Lower lobe of right lung (tissue), 2 donors: ENCODE measurements around the gene PIGM. TPM values are rescaled to one million over a fixed set of nuclear protein-coding genes. Genes with fewer than 3 reads are reported as not detected.

Experiments used
- ATAC-seq, 2 donors: fragments of 200-7000 bp; cut with Tn5 transposase; one replicate each; pipeline ENCODE4 v1.9.1; 2020 to 2022; ENCODE audit warnings: mild to moderate bottlenecking in 2 of 2, moderate library complexity in 2 of 2
- DNase-seq: peaks from one replicate; pipeline ENCODE4 v3.0.0-alpha.2; 2020
- H3K27ac ChIP-seq: fragments of 200-600 bp; one replicate; pipeline ENCODE4 v1.8.0; 2022
- H3K27me3 ChIP-seq: fragments of 200-600 bp; one replicate; pipeline ENCODE4 v1.8.0; 2022; ENCODE audit warnings: low read depth
- H3K36me3 ChIP-seq: fragments of 200-600 bp; one replicate; pipeline ENCODE4 v1.8.0; 2022; ENCODE audit warnings: mild to moderate bottlenecking
- H3K4me1 ChIP-seq: fragments of 200-600 bp; one replicate; pipeline ENCODE4 v1.8.0; 2022
- H3K4me3 ChIP-seq: fragments of 200-600 bp; one replicate; pipeline ENCODE4 v1.8.0; 2022; ENCODE audit warnings: mild to moderate bottlenecking
- H3K9me3 ChIP-seq: fragments of 200-600 bp; one replicate; pipeline ENCODE4 v1.8.0; 2022
- CTCF ChIP-seq: fragments of 200-600 bp; IDR thresholded peaks from one replicate; pipeline ENCODE4 v1.8.0; 2022; ENCODE audit warnings: antibody characterized with exemption, mild to moderate bottlenecking
- intact Hi-C: fragments of 100-400 bp; cut with DNase I; formaldehyde crosslinking; loops from one replicate; pipeline ENCODE4 v1.11.0; 2022
- total RNA-seq: library from RNA; stranded (reverse); fragmentation: NEBNext Ultra II Directional; extraction: Animal tissue kit (Norgen Biotek cat#: 25700); gene quantifications from one replicate; pipeline ENCODE4 v1.2.1, GENCODE V29; 2021
- donor health status: DM: no; HTN: yes; CAD: no; lungs with severe emphysema.

Gene PIGM
- total RNA-seq, 1 donor from 2014 or later, result 6.9 TPM

- no peak overlapping the region for H3K4me3 ChIP-seq
- H3K27ac ChIP-seq, result no peak overlapping the region
- peaks cover 8% of the 10 kb centered on the region for H3K4me1 ChIP-seq
- H3K27me3 ChIP-seq, result no peaks in the 10 kb centered on the region
- TF ChIP-seq CTCF, result no peak
- H3K36me3 ChIP-seq, result no peaks in the 10 kb centered on the region
- no peak for DNase-seq
- intact Hi-C loops, result no loop called here
- ATAC-seq, result no peak
- H3K9me3 ChIP-seq, result no peaks in the 10 kb centered on the region
Observed at GRCh38 chr1:160048335-160048734, 16.5 kb upstream of the PIGM start.

GRCh38 chr1:160047111-160047991 is 15.6 kb upstream of the PIGM start:
- ATAC-seq (no peak), DNase-seq (no peak)
- Histone ChIP-seq H3K36me3 (no peaks in the 10 kb centered on the region), H3K27me3 (no peaks in the 10 kb centered on the region), H3K4me1 (peaks cover 8% of the 10 kb centered on the region), H3K4me3 (no peak overlapping the region), H3K27ac (no peak overlapping the region), H3K9me3 (no peaks in the 10 kb centered on the region)
- no peak for TF ChIP-seq CTCF
- intact Hi-C loops, result no loop called here

GRCh38 chr1:160046494-160047110 is 14.8 kb upstream of the PIGM start:
- no peaks in the 10 kb centered on the region for H3K9me3 ChIP-seq
- no peaks in the 10 kb centered on the region for H3K27me3 ChIP-seq
- peak; percentile 66 for TF ChIP-seq CTCF
- no peak overlapping the region for H3K27ac ChIP-seq
- DNase-seq, result no peak
- ATAC-seq, result peak; percentile 81 to 87
- no peaks in the 10 kb centered on the region for H3K36me3 ChIP-seq
- intact Hi-C loops, result no loop called here
- no peak overlapping the region for H3K4me3 ChIP-seq
- peaks cover 8% of the 10 kb centered on the region for H3K4me1 ChIP-seq

GRCh38 chr1:160045653-160046052 is 13.9 kb upstream of the PIGM start:
- no peaks in the 10 kb centered on the region for H3K9me3 ChIP-seq
- no peaks in the 10 kb centered on the region for H3K27me3 ChIP-seq
- H3K4me3 ChIP-seq, result no peak overlapping the region
- intact Hi-C loops, result no loop called here
- DNase-seq, result no peak
- no peak for ATAC-seq
- no peak overlapping the region for H3K27ac ChIP-seq
- no peaks in the 10 kb centered on the region for H3K36me3 ChIP-seq
- no peak for TF ChIP-seq CTCF
- H3K4me1 ChIP-seq, result peaks cover 8% of the 10 kb centered on the region

GRCh38 chr1:160043543-160043942 is 11.8 kb upstream of the PIGM start:
- Histone ChIP-seq H3K27ac (no peak overlapping the region), H3K4me3 (no peak overlapping the region), H3K4me1 (peaks cover 8% of the 10 kb centered on the region), H3K9me3 (no peaks in the 10 kb centered on the region), H3K36me3 (no peaks in the 10 kb centered on the region), H3K27me3 (no peaks in the 10 kb centered on the region)
- TF ChIP-seq CTCF, result no peak
- ATAC-seq, result no peak
- DNase-seq, result no peak
- intact Hi-C loops, result no loop called here
